Erythroblast (primary cell): ENCODE results near the gene UBASH3B.
"Not testable (repeated sequence)": the region's sequence is repeated elsewhere in the genome, so short reads cannot be mapped to it uniquely, and the experiment has no call there.

Experiments used
- DNase-seq, 2 experiments: peaks; one replicate each; lab custom pipeline; 2025; lab: John Stamatoyannopoulos, UW
- GATA1 ChIP-seq: IDR thresholded peaks from 2 replicates; pipeline ENCODE4 v1.6.1; 2011; ENCODE audit warnings: low read depth, mild to moderate bottlenecking, control low read depth, low read length, moderate library complexity
- POLR2A ChIP-seq: IDR thresholded peaks from 2 replicates; pipeline ENCODE4 v1.6.1; 2011; ENCODE audit warnings: mild to moderate bottlenecking, low read length

UBASH3B gene

GRCh38 chr11:122717264-122717867 lies 61.8 kb downstream of the UBASH3B start:
- DNase-seq: peak in 1 of 2 experiments; percentile 16

GRCh38 chr11:122720107-122720881 lies 64.8 kb downstream of the UBASH3B start:
- no peak for DNase-seq
- no peak for TF ChIP-seq POLR2A
- TF ChIP-seq GATA1: no peak

More at GRCh38 chr11:122717264-122717867, 61.8 kb downstream of the UBASH3B start:
- TF ChIP-seq POLR2A (no peak), GATA1 (no peak)

GRCh38 chr11:122721201-122721963 lies 65.9 kb downstream of the UBASH3B start:
- no peak for TF ChIP-seq POLR2A
- TF ChIP-seq GATA1: no peak
- no peak for DNase-seq

GRCh38 chr11:122721964-122722266 lies 66.4 kb downstream of the UBASH3B start:
- DNase-seq: no peak
- TF ChIP-seq GATA1: no peak
- TF ChIP-seq POLR2A: no peak

GRCh38 chr11:122723106-122723505 lies 67.6 kb downstream of the UBASH3B start:
- TF ChIP-seq POLR2A: no peak
- TF ChIP-seq GATA1: no peak

GRCh38 chr11:122723576-122723975 lies 68.1 kb downstream of the UBASH3B start:
- DNase-seq: no peak
- TF ChIP-seq GATA1 (no peak), POLR2A (no peak)

More at GRCh38 chr11:122723106-122723505, 67.6 kb downstream of the UBASH3B start:
- no peak for DNase-seq

- DNase-seq: no peak
- TF ChIP-seq GATA1 (no peak), POLR2A (no peak)
Measured at GRCh38 chr11:122724520-122724919, 69.0 kb downstream of the UBASH3B start.

- DNase-seq: no peak
- TF ChIP-seq GATA1 (no peak), POLR2A (no peak)
Measured at GRCh38 chr11:122726028-122726427, 70.5 kb downstream of the UBASH3B start.

GRCh38 chr11:122727101-122727929 lies 71.8 kb downstream of the UBASH3B start:
- no peak for DNase-seq
- TF ChIP-seq GATA1 (no peak), POLR2A (no peak)

GRCh38 chr11:122728561-122728960 lies 73.0 kb downstream of the UBASH3B start:
- DNase-seq: no peak

GRCh38 chr11:122729139-122729538 lies 73.6 kb downstream of the UBASH3B start:
- no peak for DNase-seq

More at GRCh38 chr11:122728561-122728960, 73.0 kb downstream of the UBASH3B start:
- TF ChIP-seq POLR2A (no peak), GATA1 (no peak)

GRCh38 chr11:122730694-122731093 lies 75.2 kb downstream of the UBASH3B start:
- DNase-seq: not testable (repeated sequence)

More at GRCh38 chr11:122729139-122729538, 73.6 kb downstream of the UBASH3B start:
- no peak for TF ChIP-seq POLR2A
- no peak for TF ChIP-seq GATA1

GRCh38 chr11:122731500-122731913 lies 76.0 kb downstream of the UBASH3B start:
- TF ChIP-seq GATA1 (no peak), POLR2A (no peak)
- peak in 1 of 2 experiments; percentile 23 for DNase-seq

- TF ChIP-seq GATA1 (no peak), POLR2A (no peak)
- no peak for DNase-seq
Measured at GRCh38 chr11:122732342-122733315, 77.1 kb downstream of the UBASH3B start.
